Body of pancreas (tissue), 4 donors: ENCODE data around the gene CST3. TPM values are rescaled to one million over a fixed set of nuclear protein-coding genes. Genes with fewer than 3 reads are reported as not detected.
A peak's percentile ranks its signal among the peaks of the same experiment; 100 is the strongest.
"Not testable (repeated sequence)": the region's sequence is repeated elsewhere in the genome, so short reads cannot be mapped to it uniquely, and the experiment has no call there.

Experiments
- ATAC-seq: fragments of 150-250 bp; one replicate; pipeline ENCODE4 v1.9.1; 2016
- DNase-seq, 4 donors: peaks; one replicate each; pipeline ENCODE4 v3.0.0-alpha.2; 2019
- H3K27ac ChIP-seq, 4 donors: fragments of 200-600 bp; sonication (generic); 1 replicate in 3 of 4; 2 replicates in 1 of 4; pipeline versions ENCODE4 v1.5.1 to v1.6.1; 2016 to 2019; ENCODE audit warnings: mild to moderate bottlenecking in 1 of 4, mixed read lengths in 1 of 4, moderate library complexity in 1 of 4
- H3K27me3 ChIP-seq, 2 donors: fragments of 200-600 bp; sonication (generic); one replicate each; pipeline ENCODE4 v1.6.0; 2016; ENCODE audit warnings: mild to moderate bottlenecking in 1 of 2
- H3K36me3 ChIP-seq, 2 donors: fragments of 200-600 bp; sonication (generic); replicated peaks in 1 of 2; 2 replicates each; pipeline ENCODE4 v1.5.1; 2016; ENCODE audit warnings: low read depth in 2 of 2; ENCODE audit not compliant: insufficient read depth in 1 of 2
- H3K4me1 ChIP-seq: fragments of 200-600 bp; sonication (generic); one replicate; pipeline ENCODE4 v1.6.0; 2016
- H3K4me3 ChIP-seq, 2 donors: fragments of 200-600 bp; sonication (generic); 1 replicate in 1 of 2; 2 replicates in 1 of 2; pipeline ENCODE4 v1.5.1; 2016 to 2019
- H3K9me3 ChIP-seq, 3 donors: fragments of 200-600 bp; sonication (generic); 1 replicate in 2 of 3; 2 replicates in 1 of 3; pipeline ENCODE4 v1.5.1; 2016
- CTCF ChIP-seq, 7 experiments: fragments of 450-650 bp in 4 of 7; fragments of 200-600 bp in 3 of 7; sonication (generic) in 3 of 7; IDR thresholded peaks; one replicate each; pipeline ENCODE4 v1.5.1; 2016 to 2019; ENCODE audit warnings: antibody characterized with exemption in 7 of 7
- POLR2A ChIP-seq, 3 donors: fragments of 450-650 bp; IDR thresholded peaks; one replicate each; pipeline ENCODE4 v1.6.1; 2016; ENCODE audit warnings: antibody characterized with exemption in 3 of 3, mild to moderate bottlenecking in 2 of 3
- WGBS, 2 donors: methylation state at CpG; one replicate each; pipeline ENCODE4 v1.1.5; 2017; 5-methylcytosine and 5-hydroxymethylcytosine counted together
- intact Hi-C: fragments of 100-400 bp; cut with DNase I; formaldehyde crosslinking; loops from one replicate; pipeline ENCODE4 v1.15.1; 2023
- total RNA-seq, 2 donors: library from RNA; depleted of rRNA; stranded (reverse); fragments of >200 nt; gene quantifications; one replicate each; pipeline ENCODE4 v1.1.0, GENCODE V29; 2016

CST3 gene
- total RNA-seq, result 100 to 1,000 TPM; 491 to 654 TPM

GRCh38 chr20:23637282-23638221 is at the start of gene CST3:
Gene CST3 (minus strand): TSS chr20:23637955. CDS start chr20:23637862, 93 bp downstream.
- 0 to 1% methylated on average over 35 to 92 of the region's 92 CpGs for WGBS, 2 donors
- Histone ChIP-seq H3K4me1 (peaks cover 30% of the 10 kb centered on the region), H3K36me3 (peaks cover 0 to 3% of the 10 kb centered on the region in 2 donors), H3K9me3 (no peaks in the 10 kb centered on the region), H3K27me3 (no peaks in the 10 kb centered on the region), H3K4me3 (peak within 1 kb of the TSS; percentile 39 to 93), H3K27ac (peak within 1 kb of the TSS; percentile 66 to 93 (median 86))
- TF ChIP-seq POLR2A (IDR thresholded peaks at IDR 0.05), result peak; percentile 84 to 85 (median 85)
- peak in 1 of 7 experiments; percentile 8 for TF ChIP-seq CTCF (IDR thresholded peaks at IDR 0.05)
- peak; percentile 93 for ATAC-seq
- DNase-seq, result peak; percentile 86 to 91 (median 90)
- intact Hi-C loops, result no loop called here

GRCh38 chr20:23686046-23686750 is 48.4 kb upstream of the CST3 start:
- H3K27me3 ChIP-seq, result no peaks in the 10 kb centered on the region
- no peak overlapping the region for H3K27ac ChIP-seq
- H3K9me3 ChIP-seq, result no peaks in the 10 kb centered on the region
- intact Hi-C loops, result no loop called here
- no peaks in the 10 kb centered on the region for H3K36me3 ChIP-seq
- TF ChIP-seq CTCF (IDR thresholded peaks at IDR 0.05) (no peak), POLR2A (IDR thresholded peaks at IDR 0.05) (no peak)
- ATAC-seq (no peak), DNase-seq (no peak)
- H3K4me3 ChIP-seq, result no peak overlapping the region
- 81% methylated on average over 2 to 4 of the region's 4 CpGs for WGBS, 2 donors
- no peaks in the 10 kb centered on the region for H3K4me1 ChIP-seq

- ATAC-seq, H3K4me1 ChIP-seq, H3K27me3 ChIP-seq, DNase-seq, H3K27ac ChIP-seq, H3K36me3 ChIP-seq, intact Hi-C loops, H3K4me3 ChIP-seq, H3K9me3 ChIP-seq: not testable (repeated sequence)
- 42 to 43% methylated on average over 1 to 4 of the region's 4 CpGs for WGBS, 2 donors
These were observed 47.8 kb upstream of the CST3 start for GRCh38 chr20:23685529-23685896.

- no peaks in the 10 kb centered on the region for H3K27me3 ChIP-seq
- H3K36me3 ChIP-seq, result no peaks in the 10 kb centered on the region
- intact Hi-C loops, result no loop called here
- H3K9me3 ChIP-seq, result no peaks in the 10 kb centered on the region
- DNase-seq (no peak), ATAC-seq (no peak)
- WGBS, 2 donors, result 65 to 77% methylated on average over 6 of the region's 6 CpGs
- H3K27ac ChIP-seq, result no peak overlapping the region
- no peak overlapping the region for H3K4me3 ChIP-seq
- H3K4me1 ChIP-seq, result no peaks in the 10 kb centered on the region
- TF ChIP-seq POLR2A (IDR thresholded peaks at IDR 0.05), result no peak
- no peak for TF ChIP-seq CTCF (IDR thresholded peaks at IDR 0.05)
These were observed 46.5 kb upstream of the CST3 start for GRCh38 chr20:23684261-23684660.

- Histone ChIP-seq H3K4me3 (no peak overlapping the region), H3K36me3 (no peaks in the 10 kb centered on the region), H3K27me3 (no peaks in the 10 kb centered on the region), H3K9me3 (no peaks in the 10 kb centered on the region), H3K27ac (no peak overlapping the region), H3K4me1 (no peaks in the 10 kb centered on the region)
- no peak for TF ChIP-seq POLR2A (IDR thresholded peaks at IDR 0.05)
- TF ChIP-seq CTCF (IDR thresholded peaks at IDR 0.05), result no peak
- DNase-seq, result no peak
- intact Hi-C loops, result no loop called here
- 73 to 81% methylated on average over 2 of the region's 2 CpGs for WGBS, 2 donors
- ATAC-seq, result no peak
These were observed 46.1 kb upstream of the CST3 start for GRCh38 chr20:23683807-23684206.
